ENCODE results near the gene PALLD.

Gene PALLD

GRCh38 chr4:168794881-168795280 lies 298.0 kb downstream of the PALLD start:
- TF ChIP-seq CTCF (IDR thresholded peaks at IDR 0.05; ENCODE audit: borderline replicate concordance, extremely low read depth, low read length, poor library complexity, severe bottlenecking) = no peak
- no peak for TF ChIP-seq EZH2 (IDR thresholded peaks at IDR 0.05; ENCODE audit: borderline replicate concordance, low read depth, low read length, severe bottlenecking)
- H3K4me1 ChIP-seq (ENCODE audit: insufficient read depth, low read length) = no peaks in the 10 kb centered on the region

DNA sequence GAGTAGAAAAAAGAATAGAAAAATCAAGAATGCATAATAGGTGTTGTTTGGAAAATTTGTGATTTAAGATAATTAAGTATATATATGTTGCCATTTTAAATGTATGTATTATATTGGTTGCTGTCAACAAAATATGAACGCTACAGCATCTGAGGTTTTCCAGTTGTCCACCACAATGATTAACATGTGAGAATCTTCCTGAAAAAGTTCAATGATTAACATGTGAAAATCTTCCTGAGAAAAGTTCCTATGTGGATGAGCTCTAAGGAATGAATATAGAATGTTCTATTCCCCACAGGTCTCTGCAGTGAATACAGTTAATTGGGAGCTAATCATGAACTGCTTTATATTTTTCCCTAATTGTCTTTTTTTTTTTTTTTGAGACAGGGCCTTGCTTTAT lies 298.5 kb downstream of the PALLD start:
- H3K4me2 ChIP-seq (ENCODE audit: insufficient read depth, low read length) = no peak overlapping the region
- no peak overlapping the region for H2AFZ ChIP-seq (ENCODE audit: low read depth, low read length)
- DNase-seq (no peak), ATAC-seq (ENCODE audit: insufficient read depth, low read depth) (no peak)
- H3K79me2 ChIP-seq (ENCODE audit: insufficient read depth, low read length) = no peaks in the 10 kb centered on the region
- no peaks in the 10 kb centered on the region for H3K36me3 ChIP-seq (ENCODE audit: insufficient read depth, low read length)
- H3K9ac ChIP-seq (ENCODE audit: low read depth, low read length) = no peak overlapping the region
- no peak overlapping the region for H3K27ac ChIP-seq (ENCODE audit: low read length)
- H3K4me1 ChIP-seq (ENCODE audit: insufficient read depth, low read length) = no peaks in the 10 kb centered on the region
- no peaks in the 10 kb centered on the region for H3K27me3 ChIP-seq (ENCODE audit: insufficient read depth, low read length, poor library complexity)
- no peaks in the 10 kb centered on the region for H3K9me3 ChIP-seq (ENCODE audit: insufficient read depth, low read length, severe bottlenecking)
- H3K4me3 ChIP-seq (ENCODE audit: low read depth in 1 of 2, low read length in 2 of 2) = no peak overlapping the region
- TF ChIP-seq EZH2 (IDR thresholded peaks at IDR 0.05; ENCODE audit: borderline replicate concordance, low read depth, low read length, severe bottlenecking) (no peak), CTCF (IDR thresholded peaks at IDR 0.05; ENCODE audit: borderline replicate concordance, extremely low read depth, low read length, poor library complexity, severe bottlenecking) (no peak)
- H4K20me1 ChIP-seq (ENCODE audit: insufficient read depth, low read length) = no peaks in the 10 kb centered on the region

More at GRCh38 chr4:168794881-168795280, 298.0 kb downstream of the PALLD start:
- no peak overlapping the region for H2AFZ ChIP-seq (ENCODE audit: low read depth, low read length)
- no peak for DNase-seq
- H3K9me3 ChIP-seq (ENCODE audit: insufficient read depth, low read length, severe bottlenecking) = no peaks in the 10 kb centered on the region
- no peaks in the 10 kb centered on the region for H3K36me3 ChIP-seq (ENCODE audit: insufficient read depth, low read length)
- no peaks in the 10 kb centered on the region for H3K79me2 ChIP-seq (ENCODE audit: insufficient read depth, low read length)
- ATAC-seq (ENCODE audit: insufficient read depth, low read depth) = no peak
- H3K4me2 ChIP-seq (ENCODE audit: insufficient read depth, low read length) = no peak overlapping the region
- no peak overlapping the region for H3K9ac ChIP-seq (ENCODE audit: low read depth, low read length)
- H3K27ac ChIP-seq (ENCODE audit: low read length) = no peak overlapping the region
- H3K27me3 ChIP-seq (ENCODE audit: insufficient read depth, low read length, poor library complexity) = no peaks in the 10 kb centered on the region
- no peak overlapping the region for H3K4me3 ChIP-seq (ENCODE audit: low read depth in 1 of 2, low read length in 2 of 2)
- H4K20me1 ChIP-seq (ENCODE audit: insufficient read depth, low read length) = no peaks in the 10 kb centered on the region

DNA sequence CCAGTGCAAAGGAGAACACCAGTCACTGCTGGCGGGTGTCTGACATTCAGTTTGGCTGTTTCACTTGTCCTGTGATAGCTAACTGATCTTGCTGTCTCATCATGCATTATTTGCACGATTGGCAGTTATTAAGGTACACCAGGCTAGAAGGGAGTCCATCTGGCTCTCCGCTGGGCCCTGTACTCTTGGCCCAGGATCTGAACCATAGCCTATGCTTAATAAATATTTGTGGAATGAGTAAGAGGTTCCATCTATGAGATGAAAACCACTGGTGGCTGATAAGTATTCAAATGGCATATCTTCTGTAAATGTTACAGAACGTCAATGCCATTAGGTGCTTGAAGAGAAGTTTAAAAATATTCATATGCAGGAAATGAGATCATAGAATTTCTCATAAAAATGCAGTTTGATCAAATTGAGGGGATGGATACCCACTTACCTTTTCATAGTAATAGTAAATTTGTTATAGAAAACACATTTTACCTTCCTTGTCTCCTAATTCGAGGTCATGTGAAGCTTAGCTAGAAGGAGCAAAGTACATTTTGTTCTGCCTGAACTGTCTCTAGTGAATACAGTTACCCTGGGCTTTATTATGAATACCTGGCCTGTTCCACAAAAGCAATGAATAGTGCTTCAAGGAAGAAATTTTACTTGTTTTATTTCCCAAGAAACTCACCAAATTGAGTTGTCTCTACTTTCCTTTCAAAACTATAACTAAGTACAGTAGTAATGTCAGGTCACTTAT lies 299.7 kb downstream of the PALLD start:
- no peaks in the 10 kb centered on the region for H4K20me1 ChIP-seq (ENCODE audit: insufficient read depth, low read length)
- no peak for DNase-seq
- H3K79me2 ChIP-seq (ENCODE audit: insufficient read depth, low read length) = no peaks in the 10 kb centered on the region
- no peak overlapping the region for H3K4me3 ChIP-seq (ENCODE audit: low read depth in 1 of 2, low read length in 2 of 2)
- no peaks in the 10 kb centered on the region for H3K27me3 ChIP-seq (ENCODE audit: insufficient read depth, low read length, poor library complexity)
- no peak overlapping the region for H3K27ac ChIP-seq (ENCODE audit: low read length)
- H3K36me3 ChIP-seq (ENCODE audit: insufficient read depth, low read length) = no peaks in the 10 kb centered on the region
- TF ChIP-seq CTCF (IDR thresholded peaks at IDR 0.05; ENCODE audit: borderline replicate concordance, extremely low read depth, low read length, poor library complexity, severe bottlenecking) = no peak
- TF ChIP-seq EZH2 (IDR thresholded peaks at IDR 0.05; ENCODE audit: borderline replicate concordance, low read depth, low read length, severe bottlenecking) = no peak
- no peak for ATAC-seq (ENCODE audit: insufficient read depth, low read depth)
- no peak overlapping the region for H2AFZ ChIP-seq (ENCODE audit: low read depth, low read length)
- H3K4me1 ChIP-seq (ENCODE audit: insufficient read depth, low read length) = no peaks in the 10 kb centered on the region
- no peaks in the 10 kb centered on the region for H3K9me3 ChIP-seq (ENCODE audit: insufficient read depth, low read length, severe bottlenecking)
- H3K9ac ChIP-seq (ENCODE audit: low read depth, low read length) = no peak overlapping the region
- H3K4me2 ChIP-seq (ENCODE audit: insufficient read depth, low read length) = no peak overlapping the region
